Endothelial cell of umbilical vein (primary cell): ENCODE measurements around the gene TMEM61. TPM values are rescaled to one million over a fixed set of nuclear protein-coding genes. Genes with fewer than 3 reads are reported as not detected.

Experiments
- BruUV-seq: library from RNA; stranded (reverse); fragments of 400-500 nt; replicated peaks from 2 replicates; lab custom pipeline; 2021; lab: Mats Ljungman, UMichigan
- CTCF ChIA-PET: fragments of 300-600, 350-600 bp; sonication (Branson Sonifier 250); formaldehyde crosslinking; loops from one replicate; lab custom pipeline; 2021; ENCODE audit warnings: antibody characterized with exemption, inconsistent platforms; lab: Charles Lee
- POLR2A ChIA-PET: fragments of 300-600, 350-600 bp; sonication (Branson Sonifier 250); formaldehyde crosslinking; loops from one replicate; lab custom pipeline; 2021; ENCODE audit warnings: antibody characterized with exemption, inconsistent platforms; lab: Charles Lee
- DNase-seq: peaks from one replicate; pipeline ENCODE4 v3.0.0-alpha.2; 2011; ENCODE audit warnings: low read depth, low spot score
- FAIRE-seq: peaks from 2 replicates; lab custom pipeline; 2011; peaks lifted over from hg19 to GRCh38; lab: Jason Lieb, UNC
- H2AFZ ChIP-seq: 2 replicates; pipeline ENCODE4 v1.6.0; 2012; ENCODE audit warnings: low read depth, low read length, control low read depth, inconsistent platforms
- H3K27ac ChIP-seq: 2 replicates; pipeline ENCODE4 v1.5.1; 2011; ENCODE audit warnings: low read depth, mild to moderate bottlenecking, control low read depth, low read length, moderate library complexity; ENCODE audit not compliant: insufficient read depth
- H3K27me3 ChIP-seq, 2 experiments: 2 replicates each; pipeline versions ENCODE4 v1.6.0 to v1.6.1; 2011; ENCODE audit warnings: low read length in 2 of 2, mixed read lengths in 1 of 2; ENCODE audit not compliant: control insufficient read depth in 2 of 2, insufficient read depth in 2 of 2
- H3K36me3 ChIP-seq, 2 experiments: 2 replicates in 1 of 2; 3 replicates in 1 of 2; pipeline ENCODE4 v1.5.1; 2011; ENCODE audit warnings: low read length in 2 of 2, mild to moderate bottlenecking in 1 of 2, moderate library complexity in 1 of 2; ENCODE audit not compliant: control insufficient read depth in 2 of 2, insufficient read depth in 2 of 2; ENCODE audit errors: extremely low read depth in 1 of 2
- H3K4me1 ChIP-seq: 3 replicates; pipeline ENCODE4 v1.5.1; 2011; ENCODE audit warnings: mild to moderate bottlenecking, low read length; ENCODE audit not compliant: control insufficient read depth, insufficient read depth; ENCODE audit errors: extremely low read depth
- H3K4me2 ChIP-seq: 2 replicates; pipeline ENCODE4 v1.6.1; 2011; ENCODE audit warnings: low read length, control low read depth, mixed read lengths; ENCODE audit not compliant: insufficient read depth
- H3K4me3 ChIP-seq, 3 experiments: fragments of 200-600 bp in 1 of 3; sonication (generic), shearing (Covaris generic) in 1 of 3; replicated peaks in 1 of 3; 2 replicates each; pipeline ENCODE4 v1.5.1; 2011 to 2016; ENCODE audit warnings: control low read depth in 3 of 3, low read length in 3 of 3, mild to moderate bottlenecking in 2 of 3, inconsistent platforms in 1 of 3, low read depth in 1 of 3, moderate library complexity in 1 of 3; ENCODE audit not compliant: insufficient read depth in 1 of 3
- H3K79me2 ChIP-seq: 2 replicates; pipeline ENCODE4 v1.6.0; 2012; ENCODE audit warnings: low read length, inconsistent platforms; ENCODE audit not compliant: control insufficient read depth, insufficient read depth
- H3K9ac ChIP-seq: replicated peaks from 2 replicates; pipeline ENCODE3; 2011; ENCODE audit warnings: low read length, control low read depth; ENCODE audit not compliant: insufficient read depth; ENCODE audit errors: extremely low read depth
- H3K9me1 ChIP-seq: replicated peaks from 3 replicates; pipeline ENCODE4 v1.6.0; 2011; ENCODE audit warnings: mild to moderate bottlenecking, low read length; ENCODE audit not compliant: control insufficient read depth, insufficient read depth; ENCODE audit errors: extremely low read depth
- H3K9me3 ChIP-seq: replicated peaks from 2 replicates; pipeline ENCODE4 v1.5.1; 2012; ENCODE audit warnings: low read length, inconsistent platforms; ENCODE audit not compliant: control insufficient read depth, insufficient read depth
- H4K20me1 ChIP-seq: replicated peaks from 2 replicates; pipeline ENCODE3; 2011; ENCODE audit warnings: mild to moderate bottlenecking, low read length; ENCODE audit not compliant: control insufficient read depth, insufficient read depth; ENCODE audit errors: extremely low read depth
- EZH2 ChIP-seq: IDR thresholded peaks from 2 replicates; pipeline ENCODE4 v1.6.1; 2012; ENCODE audit warnings: borderline replicate concordance, low read depth, mild to moderate bottlenecking, moderate library complexity, low read length, inconsistent platforms; ENCODE audit not compliant: severe bottlenecking
- FOS ChIP-seq: IDR thresholded peaks from 2 replicates; pipeline ENCODE4 v1.6.1; 2011; ENCODE audit warnings: mild to moderate bottlenecking, low read length, moderate library complexity, borderline replicate concordance; ENCODE audit not compliant: insufficient read depth
- GATA2 ChIP-seq: IDR thresholded peaks from 2 replicates; pipeline ENCODE4 v1.7.0; 2011; ENCODE audit warnings: low read depth, mild to moderate bottlenecking, moderate library complexity, mixed read lengths, low read length; ENCODE audit not compliant: insufficient read length, insufficient read depth
- JUN ChIP-seq: IDR thresholded peaks from 2 replicates; pipeline ENCODE4 v1.6.1; 2011; ENCODE audit warnings: borderline replicate concordance, low read depth; ENCODE audit not compliant: insufficient read length, insufficient read depth
- MYC ChIP-seq: IDR thresholded peaks from one replicate; pipeline ENCODE4 v1.6.1; 2011; ENCODE audit warnings: mild to moderate bottlenecking, low read depth, low read length
- POLR2A ChIP-seq: IDR thresholded peaks from 2 replicates; pipeline ENCODE4 v1.6.1; 2012; ENCODE audit warnings: low read depth, mild to moderate bottlenecking, control low read depth, low read length
- POLR2AphosphoS5 ChIP-seq: IDR thresholded peaks from 2 replicates; pipeline ENCODE4 v1.6.1; 2012; ENCODE audit warnings: low read depth, mild to moderate bottlenecking, control low read depth, low read length, moderate library complexity; ENCODE audit not compliant: insufficient read depth
- dilution Hi-C: fragments of 300-500 bp; cut with MboI; formaldehyde crosslinking; loops from one replicate; pipeline ENCODE4 v1.15.0; 2019; ENCODE audit warnings: low sequenced_read_pairs; ENCODE audit not compliant: extremely low pct_ligation_motif_present
- intact Hi-C: fragments of 100-400 bp; cut with micrococcal nuclease; formaldehyde crosslinking; loops from one replicate; pipeline ENCODE4 v1.10.0; 2022
- polyA plus RNA-seq, 4 experiments: library from polyadenylated mRNA; depleted of rRNA in 3 of 4; stranded (reverse) in 3 of 4; unstranded in 1 of 4; fragments of >200 nt; gene quantifications; 2 replicates each; pipeline versions ENCODE4 v1.2.1 to v1.2.3, GENCODE V29; 2011 to 2012; ENCODE audit warnings: missing spikeins in 1 of 4
- total RNA-seq: library from RNA; stranded (reverse); gene quantifications from 2 replicates; pipeline ENCODE4 v1.2.3, GENCODE V29; 2021
- TF ChIP-seq, protein P1 (sequence below), 2 donors: IDR thresholded peaks; 1 replicate in 1 of 2; 2 replicates in 1 of 2; pipeline ENCODE4 v1.5.1; 2011; ENCODE audit warnings: low read length in 2 of 2, mild to moderate bottlenecking in 2 of 2, moderate library complexity in 2 of 2, control low read depth in 1 of 2, inconsistent platforms in 1 of 2, low read depth in 1 of 2; ENCODE audit not compliant: insufficient read depth in 1 of 2; ENCODE audit errors: extremely low read depth in 1 of 2
- TF ChIP-seq, protein P2 (sequence below): IDR thresholded peaks from 2 replicates; pipeline ENCODE4 v1.6.1; 2011; ENCODE audit not compliant: insufficient read depth, insufficient read length

Gene TMEM61
- total and polyA plus RNA-seq, 2 donors (not counting 3 experiments of a cell fraction or from before 2014, with no cell fraction given): not detected

DNA sequence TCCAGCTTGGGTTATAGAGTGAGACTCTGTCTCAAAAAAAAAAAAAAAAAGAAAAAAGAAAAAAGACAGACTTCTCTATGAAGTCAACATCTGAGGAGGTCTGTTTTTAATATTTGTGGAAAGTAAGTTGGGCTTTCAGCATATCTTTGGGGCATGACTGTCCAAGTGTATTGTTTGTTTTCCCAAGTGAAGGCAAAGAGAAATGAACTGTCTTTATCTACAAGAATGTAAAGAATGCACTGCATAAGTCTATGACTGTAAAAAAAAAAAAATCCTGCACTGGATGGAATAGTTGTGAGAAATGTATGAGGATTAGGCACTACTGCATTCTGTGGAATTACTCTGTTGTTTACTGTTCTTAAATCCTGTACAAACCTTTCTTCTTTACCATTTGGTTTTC, 45.6 kb upstream of the TMEM61 start:
- TF ChIP-seq POLR2A (no peak), MYC (no peak), JUN (no peak), GATA2 (no peak), FOS (no peak), EZH2 (no peak), POLR2AphosphoS5 (no peak)
- TF ChIP-seq, protein P1, sequence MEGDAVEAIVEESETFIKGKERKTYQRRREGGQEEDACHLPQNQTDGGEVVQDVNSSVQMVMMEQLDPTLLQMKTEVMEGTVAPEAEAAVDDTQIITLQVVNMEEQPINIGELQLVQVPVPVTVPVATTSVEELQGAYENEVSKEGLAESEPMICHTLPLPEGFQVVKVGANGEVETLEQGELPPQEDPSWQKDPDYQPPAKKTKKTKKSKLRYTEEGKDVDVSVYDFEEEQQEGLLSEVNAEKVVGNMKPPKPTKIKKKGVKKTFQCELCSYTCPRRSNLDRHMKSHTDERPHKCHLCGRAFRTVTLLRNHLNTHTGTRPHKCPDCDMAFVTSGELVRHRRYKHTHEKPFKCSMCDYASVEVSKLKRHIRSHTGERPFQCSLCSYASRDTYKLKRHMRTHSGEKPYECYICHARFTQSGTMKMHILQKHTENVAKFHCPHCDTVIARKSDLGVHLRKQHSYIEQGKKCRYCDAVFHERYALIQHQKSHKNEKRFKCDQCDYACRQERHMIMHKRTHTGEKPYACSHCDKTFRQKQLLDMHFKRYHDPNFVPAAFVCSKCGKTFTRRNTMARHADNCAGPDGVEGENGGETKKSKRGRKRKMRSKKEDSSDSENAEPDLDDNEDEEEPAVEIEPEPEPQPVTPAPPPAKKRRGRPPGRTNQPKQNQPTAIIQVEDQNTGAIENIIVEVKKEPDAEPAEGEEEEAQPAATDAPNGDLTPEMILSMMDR (IDR thresholded peaks at IDR 0.05; ENCODE audit: extremely low read depth in 1 of 2, insufficient read depth in 1 of 2, low read depth in 1 of 2, low read length in 2 of 2): no peak
- TF ChIP-seq, protein P2, sequence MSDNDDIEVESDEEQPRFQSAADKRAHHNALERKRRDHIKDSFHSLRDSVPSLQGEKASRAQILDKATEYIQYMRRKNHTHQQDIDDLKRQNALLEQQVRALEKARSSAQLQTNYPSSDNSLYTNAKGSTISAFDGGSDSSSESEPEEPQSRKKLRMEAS: no peak
- POLR2A ChIA-PET: interaction anchor here (0.7 kb wide), 1 partner anchor 88 kb away, joined by 4 read pairs; no protein-coding TSS in a partner anchor
- dilution Hi-C loops: loop anchor here (10.0 kb wide), 1 partner anchor 70 kb away; no protein-coding TSS in a partner anchor
- intact Hi-C loops: no loop called here
- Histone ChIP-seq H3K9me3 (no peaks in the 10 kb centered on the region), H3K4me3 (no peak overlapping the region), H4K20me1 (no peaks in the 10 kb centered on the region), H3K79me2 (no peaks in the 10 kb centered on the region), H3K4me2 (no peak overlapping the region), H3K9me1 (no peaks in the 10 kb centered on the region), H3K9ac (no peak overlapping the region), H3K4me1 (peaks cover 2% of the 10 kb centered on the region), H3K36me3 (no peaks in the 10 kb centered on the region), H2AFZ (no peak overlapping the region), H3K27ac (no peak overlapping the region), H3K27me3 (peaks cover 2 to 10% of the 10 kb centered on the region in 2 experiments)
- CTCF ChIA-PET: interaction anchor here (2.3 kb wide), 1 partner anchor 10 kb away, joined by 13 read pairs; no protein-coding TSS in a partner anchor
- no TSS peak for BruUV-seq
- DNase-seq (peak; percentile 37), FAIRE-seq (peak; percentile 33)
